ENCODE data around the gene TOX2.
A peak's percentile ranks its signal among the peaks of the same experiment; 100 is the strongest.
"Not testable (repeated sequence)": the region's sequence is repeated elsewhere in the genome, so short reads cannot be mapped to it uniquely, and the experiment has no call there.

The TOX2 gene

GRCh38 chr20:44033344-44033743 is 118.7 kb downstream of the TOX2 start:
- no peak for DNase-seq (ENCODE audit: low spot score)

- no peak for DNase-seq (ENCODE audit: low spot score)
Measured at GRCh38 chr20:44033873-44034272, 119.2 kb downstream of the TOX2 start.

GRCh38 chr20:44034451-44034850 is 119.8 kb downstream of the TOX2 start:
- DNase-seq (ENCODE audit: low spot score): no peak

GRCh38 chr20:44034965-44035635 is 120.4 kb downstream of the TOX2 start:
- DNase-seq (ENCODE audit: low spot score): no peak

GRCh38 chr20:44035924-44036323 is 121.3 kb downstream of the TOX2 start:
- DNase-seq (ENCODE audit: low spot score): no peak

- DNase-seq (ENCODE audit: low spot score): no peak
Measured at GRCh38 chr20:44036441-44036840, 121.8 kb downstream of the TOX2 start.

GRCh38 chr20:44038681-44039123 is 124.0 kb downstream of the TOX2 start:
- no peak for DNase-seq (ENCODE audit: low spot score)

GRCh38 chr20:44039147-44039546 is 124.5 kb downstream of the TOX2 start:
- DNase-seq (ENCODE audit: low spot score): no peak

GRCh38 chr20:44039741-44040140 is 125.1 kb downstream of the TOX2 start:
- no peak for DNase-seq (ENCODE audit: low spot score)

GRCh38 chr20:44040202-44040915 is 125.7 kb downstream of the TOX2 start:
- DNase-seq (ENCODE audit: low spot score): no peak

- no peak for DNase-seq (ENCODE audit: low spot score)
Measured at GRCh38 chr20:44041001-44041400, 126.3 kb downstream of the TOX2 start.

- DNase-seq (ENCODE audit: low spot score): not testable (repeated sequence)
Measured at GRCh38 chr20:44044712-44045111, 130.1 kb downstream of the TOX2 start.

- DNase-seq (ENCODE audit: low spot score): no peak
Measured at GRCh38 chr20:44050327-44050726, 135.7 kb downstream of the TOX2 start.

GRCh38 chr20:44050925-44051660 is 136.4 kb downstream of the TOX2 start:
- no peak for DNase-seq (ENCODE audit: low spot score)

GRCh38 chr20:44051661-44052000 is 137.0 kb downstream of the TOX2 start:
- DNase-seq (ENCODE audit: low spot score): no peak

GRCh38 chr20:44052166-44052565 is 137.5 kb downstream of the TOX2 start:
- no peak for DNase-seq (ENCODE audit: low spot score)

GRCh38 chr20:44053046-44053445 is 138.4 kb downstream of the TOX2 start:
- no peak for DNase-seq (ENCODE audit: low spot score)

- DNase-seq (ENCODE audit: low spot score): no peak
Measured at GRCh38 chr20:44054118-44054517, 139.5 kb downstream of the TOX2 start.

GRCh38 chr20:44054849-44055248 is 140.2 kb downstream of the TOX2 start:
- no peak for DNase-seq (ENCODE audit: low spot score)

- peak; percentile 61 for DNase-seq (ENCODE audit: low spot score)
Measured at GRCh38 chr20:44056010-44056698, 141.5 kb downstream of the TOX2 start.

- DNase-seq (ENCODE audit: low spot score): no peak
Measured at GRCh38 chr20:44057698-44058675, 143.3 kb downstream of the TOX2 start.
